Measurements from ENCODE around the gene SKAP2.

DNA sequence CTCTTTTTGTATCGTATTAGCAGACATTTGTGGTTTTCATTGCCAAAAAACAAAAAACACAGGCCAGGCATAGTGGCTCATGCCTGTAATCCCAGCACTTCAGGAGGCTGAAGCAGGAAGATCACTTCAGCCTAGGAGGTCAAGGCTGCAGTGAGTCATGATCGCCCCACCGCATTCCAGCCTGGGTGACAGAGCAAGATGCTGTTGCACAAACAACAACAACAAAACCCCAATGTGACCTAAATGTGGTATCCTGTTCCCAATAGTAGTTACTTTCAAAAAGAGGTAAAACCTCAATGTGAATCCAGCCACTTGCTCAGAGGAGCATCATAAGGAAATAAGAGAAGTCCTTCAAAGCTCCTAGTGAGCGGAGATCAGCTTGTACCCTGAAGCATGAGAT lies 45.8 kb upstream of the SKAP2 start:
- no peak for TF ChIP-seq POLR2A (IDR thresholded peaks at IDR 0.05; ENCODE audit: low read length)
- no peak for TF ChIP-seq GATA1 (IDR thresholded peaks at IDR 0.05; ENCODE audit: low read depth, low read length)

Data from erythroblast (primary cell).